A549 (cell line): Measurements from ENCODE around the gene SPRED3.

Source experiments
- BHLHE40 ChIP-seq: IDR thresholded peaks from 2 replicates; pipeline ENCODE4 v1.6.1; 2012; ENCODE audit warnings: low read depth, low read length, inconsistent platforms
- CBX2 ChIP-seq: fragments of 200-600 bp; sonication (generic); IDR thresholded peaks from 2 replicates; pipeline ENCODE4 v1.6.1; 2016; ENCODE audit warnings: low read depth, mild to moderate bottlenecking, borderline replicate concordance
- CEBPB ChIP-seq, 2 experiments: fragments of >200 bp in 1 of 2; sonication (Bioruptor Twin) in 1 of 2; formaldehyde crosslinking in 1 of 2; IDR thresholded peaks; 2 replicates each; pipeline ENCODE4 v1.6.1; 2012 to 2016
- CTCF ChIP-seq: fragments of >200 bp; sonication (Bioruptor Twin); formaldehyde crosslinking; IDR thresholded peaks from 3 replicates; pipeline ENCODE4 v1.5.1; 2016
- PBX3 ChIP-seq: IDR thresholded peaks from 2 replicates; pipeline ENCODE4 v1.6.1; 2012
- POLR2A ChIP-seq: IDR thresholded peaks from 2 replicates; pipeline ENCODE4 v1.6.1; 2012; ENCODE audit warnings: mild to moderate bottlenecking, low read length
- RAD21 ChIP-seq, 2 experiments: fragments of >200 bp in 1 of 2; sonication (Bioruptor Twin) in 1 of 2; formaldehyde crosslinking in 1 of 2; IDR thresholded peaks in 1 of 2; conservative IDR thresholded peaks in 1 of 2; 2 replicates in 1 of 2; 3 replicates in 1 of 2; pipeline ENCODE4 v1.6.1; 2012 to 2018; ENCODE audit warnings: inconsistent platforms in 1 of 2

- TF ChIP-seq CTCF, result no peak
- no peak for TF ChIP-seq BHLHE40
- TF ChIP-seq POLR2A, result no peak
- TF ChIP-seq RAD21 (conservative IDR thresholded peaks at IDR 0.05 in 1 of 2, IDR thresholded peaks at IDR 0.05 in 1 of 2), result no peak
- no peak for TF ChIP-seq CEBPB (IDR thresholded peaks at IDR 0.05)
- no peak for TF ChIP-seq PBX3
- TF ChIP-seq CBX2, result no peak
Measured at GRCh38 chr19:38411041-38411712, 22.7 kb downstream of the SPRED3 start.
